H9 (cell line): Measurements from ENCODE around the gene SLC34A3. TPM values are rescaled to one million over a fixed set of nuclear protein-coding genes. Genes with fewer than 3 reads are reported as not detected.

Source experiments
- DNase-seq: peaks from one replicate; pipeline ENCODE4 v3.0.0-alpha.2; 2017
- H2AFZ ChIP-seq: one replicate; pipeline ENCODE4 v1.6.1; 2013; ENCODE audit warnings: mild to moderate bottlenecking, low read length, control low read depth, moderate library complexity
- H2AK5ac ChIP-seq: 2 replicates; pipeline ENCODE4 v1.6.1; 2013; ENCODE audit warnings: low read length, control low read depth, mixed read lengths; ENCODE audit not compliant: insufficient read length
- H2BK120ac ChIP-seq: one replicate; pipeline ENCODE4 v1.6.1; 2013; ENCODE audit warnings: low read depth, mild to moderate bottlenecking, low read length, control low read depth, inconsistent platforms; ENCODE audit not compliant: poor library complexity, severe bottlenecking
- H2BK12ac ChIP-seq: 2 replicates; pipeline ENCODE4 v1.6.1; 2013; ENCODE audit warnings: low read length, control low read depth, mixed read lengths, low read depth; ENCODE audit not compliant: insufficient read length
- H2BK15ac ChIP-seq: 2 replicates; pipeline ENCODE4 v1.6.1; 2013; ENCODE audit warnings: low read depth, low read length, control low read depth
- H2BK20ac ChIP-seq: one replicate; pipeline ENCODE4 v1.6.1; 2013; ENCODE audit warnings: low read depth, mild to moderate bottlenecking, low read length, control low read depth, inconsistent platforms; ENCODE audit not compliant: poor library complexity, severe bottlenecking
- H2BK5ac ChIP-seq: 2 replicates; pipeline ENCODE4 v1.6.1; 2013; ENCODE audit warnings: low read length, control low read depth, mixed read lengths; ENCODE audit not compliant: insufficient read length
- H3K14ac ChIP-seq: 2 replicates; pipeline ENCODE4 v1.6.1; 2013; ENCODE audit warnings: low read length, control low read depth; ENCODE audit not compliant: insufficient read depth
- H3K18ac ChIP-seq: 2 replicates; pipeline ENCODE4 v1.6.1; 2013; ENCODE audit warnings: low read depth, mild to moderate bottlenecking, mixed read lengths, low read length, control low read depth; ENCODE audit not compliant: insufficient read length
- H3K23ac ChIP-seq: 2 replicates; pipeline ENCODE4 v1.6.1; 2013; ENCODE audit warnings: low read length, control low read depth, mixed read lengths, low read depth; ENCODE audit not compliant: insufficient read length
- H3K23me2 ChIP-seq: 2 replicates; pipeline ENCODE4 v1.6.1; 2013; ENCODE audit warnings: low read depth, mild to moderate bottlenecking, mixed read lengths, low read length, control low read depth; ENCODE audit not compliant: insufficient read length, poor library complexity, severe bottlenecking
- H3K27ac ChIP-seq: 2 replicates; pipeline ENCODE4 v1.5.1; 2013; ENCODE audit warnings: low read length, control low read depth, mixed read lengths, low read depth; ENCODE audit not compliant: insufficient read length
- H3K27me3 ChIP-seq: 2 replicates; pipeline ENCODE4 v1.6.1; 2013; ENCODE audit warnings: low read length, control low read depth, inconsistent platforms; ENCODE audit not compliant: insufficient read depth
- H3K4ac ChIP-seq: 2 replicates; pipeline ENCODE4 v1.6.1; 2013; ENCODE audit warnings: low read depth, mild to moderate bottlenecking, control low read depth, inconsistent platforms, low read length, moderate library complexity
- H3K4me1 ChIP-seq: 2 replicates; pipeline ENCODE4 v1.6.1; 2013; ENCODE audit warnings: low read length, control low read depth, inconsistent platforms; ENCODE audit not compliant: insufficient read depth
- H3K4me2 ChIP-seq: 2 replicates; pipeline ENCODE4 v1.6.1; 2013; ENCODE audit warnings: low read length, control low read depth, mixed read lengths; ENCODE audit not compliant: insufficient read length, insufficient read depth
- H3K56ac ChIP-seq: 2 replicates; pipeline ENCODE4 v1.6.1; 2013; ENCODE audit warnings: low read depth, mild to moderate bottlenecking, mixed read lengths, low read length, control low read depth; ENCODE audit not compliant: insufficient read length
- H3K79me1 ChIP-seq: 2 replicates; pipeline ENCODE4 v1.6.1; 2013; ENCODE audit warnings: low read depth, mild to moderate bottlenecking, moderate library complexity, low read length, control low read depth, inconsistent platforms; ENCODE audit not compliant: insufficient read depth, poor library complexity, severe bottlenecking
- H3K79me2 ChIP-seq: 2 replicates; pipeline ENCODE4 v1.6.1; 2013; ENCODE audit warnings: low read length, control low read depth, inconsistent platforms; ENCODE audit not compliant: insufficient read depth
- H3K9ac ChIP-seq: 2 replicates; pipeline ENCODE4 v1.6.1; 2013; ENCODE audit warnings: low read length, control low read depth, mixed read lengths; ENCODE audit not compliant: insufficient read length; ENCODE audit errors: extremely low read depth
- H3K9me3 ChIP-seq: one replicate; pipeline ENCODE4 v1.6.1; 2013; ENCODE audit warnings: low read depth, low read length, inconsistent platforms; ENCODE audit not compliant: control insufficient read depth
- H3T11ph ChIP-seq: one replicate; pipeline ENCODE4 v1.6.1; 2013; ENCODE audit warnings: mild to moderate bottlenecking, low read length, control low read depth, inconsistent platforms
- H4K20me1 ChIP-seq: one replicate; pipeline ENCODE4 v1.6.1; 2013; ENCODE audit not compliant: control insufficient read depth, insufficient read length, insufficient read depth
- H4K5ac ChIP-seq: 2 replicates; pipeline ENCODE4 v1.6.1; 2013; ENCODE audit warnings: low read depth, mild to moderate bottlenecking, mixed read lengths, low read length, control low read depth; ENCODE audit not compliant: insufficient read length
- H4K8ac ChIP-seq: replicated peaks from 2 replicates; pipeline ENCODE4 v1.6.1; 2013; ENCODE audit warnings: low read length, control low read depth, mixed read lengths, low read depth; ENCODE audit not compliant: insufficient read length
- H4K91ac ChIP-seq: 2 replicates; pipeline ENCODE4 v1.6.1; 2013; ENCODE audit warnings: low read depth, mild to moderate bottlenecking, moderate library complexity, mixed read lengths, low read length, control low read depth; ENCODE audit not compliant: insufficient read length
- H3K27ac Mint-ChIP-seq, 3 experiments: 2 replicates in 2 of 3; 3 replicates in 1 of 3; pipeline ENCODE4 v1.8.0; 2020 to 2021; ENCODE audit warnings: mixed read lengths in 3 of 3, mild to moderate bottlenecking in 1 of 3, moderate library complexity in 1 of 3
- H3K27me3 Mint-ChIP-seq: 2 replicates; pipeline ENCODE4 v1.8.0; 2021; ENCODE audit warnings: low read depth, mild to moderate bottlenecking, moderate library complexity, mixed read lengths
- H3K36me3 Mint-ChIP-seq, 3 experiments: 2 replicates in 2 of 3; 3 replicates in 1 of 3; pipeline ENCODE4 v1.8.0; 2020 to 2021; ENCODE audit warnings: low read depth in 3 of 3, mixed read lengths in 3 of 3; ENCODE audit not compliant: insufficient read depth in 1 of 3
- H3K4me1 Mint-ChIP-seq, 2 experiments: 2 replicates each; pipeline ENCODE4 v1.8.0; 2020; ENCODE audit warnings: mixed read lengths in 2 of 2
- H3K4me3 Mint-ChIP-seq, 2 experiments: 2 replicates in 1 of 2; 3 replicates in 1 of 2; pipeline ENCODE4 v1.8.0; 2020 to 2021; ENCODE audit warnings: mild to moderate bottlenecking in 2 of 2, mixed read lengths in 2 of 2, moderate library complexity in 1 of 2
- H3K9me3 Mint-ChIP-seq, 2 experiments: 2 replicates in 1 of 2; 3 replicates in 1 of 2; pipeline ENCODE4 v1.8.0; 2020; ENCODE audit warnings: mild to moderate bottlenecking in 2 of 2, mixed read lengths in 2 of 2, moderate library complexity in 1 of 2
- CTCF ChIP-seq: fragments of 200-600 bp; sonication (generic); conservative IDR thresholded peaks from 3 replicates; pipeline ENCODE4 v1.8.0; 2021; ENCODE audit warnings: antibody characterized with exemption, mild to moderate bottlenecking
- WGBS: extraction: QIAGEN DNeasy Blood & Tissue Kit; methylation state at CpG from one replicate; pipeline ENCODE4 v1.1.7; 2013; ENCODE audit warnings: missing lambda C conversion rate, low lambda C conversion rate, mixed read lengths; ENCODE audit not compliant: insufficient read length; ENCODE audit errors: extremely low coverage; 5-methylcytosine and 5-hydroxymethylcytosine counted together
- total RNA-seq: library from RNA; stranded (reverse); gene quantifications from 2 replicates; pipeline ENCODE4 v1.2.1, GENCODE V29; 2021

The SLC34A3 gene
- total RNA-seq, 1 experiment from 2014 or later: not detected

DNA sequence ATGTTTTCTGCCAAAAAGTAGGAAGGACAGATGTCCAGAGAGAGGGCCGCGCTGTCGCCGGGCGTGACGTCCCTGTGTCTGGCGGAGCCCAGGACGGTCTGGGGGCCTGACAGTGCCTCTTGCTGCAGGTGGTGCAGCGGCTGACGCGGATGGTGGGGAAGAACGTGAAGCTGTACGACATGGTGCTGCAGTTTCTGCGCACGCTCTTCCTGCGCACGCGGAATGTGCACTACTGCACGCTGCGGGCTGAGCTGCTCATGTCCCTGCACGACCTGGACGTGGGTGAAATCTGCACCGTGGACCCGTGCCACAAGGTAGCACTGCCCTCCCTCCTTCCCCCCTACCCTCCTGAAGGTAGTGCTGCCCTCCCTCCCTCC is 32.2 kb downstream of the SLC34A3 start:
- Histone ChIP-seq H3K18ac (no peak overlapping the region), H3K27ac (no peak overlapping the region), H4K91ac (no peak overlapping the region), H2AK5ac (no peak overlapping the region), H3K9ac (no peak overlapping the region), H2BK120ac (no peak overlapping the region), H2BK12ac (no peak overlapping the region), H3K4ac (no peak overlapping the region), H3K4me2 (no peak overlapping the region), H3K4me1 (no peaks in the 10 kb centered on the region), H2AFZ (no peak overlapping the region), H2BK20ac (no peak overlapping the region), H3K56ac (no peak overlapping the region), H3K14ac (no peak overlapping the region), H3K79me2 (no peaks in the 10 kb centered on the region), H2BK5ac (no peak overlapping the region), H2BK15ac (no peak overlapping the region), H3K27me3 (no peaks in the 10 kb centered on the region), H4K5ac (no peak overlapping the region), H3K79me1 (no peaks in the 10 kb centered on the region), H3K23me2 (no peaks in the 10 kb centered on the region), H3K23ac (no peak overlapping the region), H4K8ac (no peak overlapping the region), H4K20me1 (no peaks in the 10 kb centered on the region), H3T11ph (no peak overlapping the region), H3K9me3 (no peaks in the 10 kb centered on the region)
- Mint-ChIP-seq H3K27me3 (no peaks in the 10 kb centered on the region; the same call in 1 of the 2 replicates), H3K36me3 (peaks cover 11 to 51% (median 40%) of the 10 kb centered on the region in 3 experiments; a peak in 6 of 7 replicates), H3K27ac (no peak overlapping the region), H3K4me3 (no peak overlapping the region), H3K4me1 (0 out of 4 replicates have a peak, but pooled peaks cover 0 to 3% of the 10 kb centered on the region in 2 experiments), H3K9me3 (no peaks in the 10 kb centered on the region)
- DNase-seq: no peak
- WGBS: no CpG with 5 or more reads among the region's 24 CpGs
- no peak for TF ChIP-seq CTCF
